GM18502 (cell line): ENCODE data around the gene NUP153.
A peak's percentile ranks its signal among the peaks of the same experiment; 100 is the strongest.
"Not testable (repeated sequence)": the region's sequence is repeated elsewhere in the genome, so short reads cannot be mapped to it uniquely, and the experiment has no call there.

Source experiments
- ATAC-seq: cut with Tn5 transposase; IDR thresholded peaks from one replicate; pipeline ENCODE4 v1.9.1; 2021; ENCODE audit warnings: mild to moderate bottlenecking; ENCODE audit not compliant: unreplicated experiment, poor library complexity

NUP153 gene

GRCh38 chr6:17714879-17715851, 8.4 kb upstream of the NUP153 start:
- ATAC-seq: peak; percentile 92

GRCh38 chr6:17714177-17714576, 7.5 kb upstream of the NUP153 start:
- no peak for ATAC-seq

DNA sequence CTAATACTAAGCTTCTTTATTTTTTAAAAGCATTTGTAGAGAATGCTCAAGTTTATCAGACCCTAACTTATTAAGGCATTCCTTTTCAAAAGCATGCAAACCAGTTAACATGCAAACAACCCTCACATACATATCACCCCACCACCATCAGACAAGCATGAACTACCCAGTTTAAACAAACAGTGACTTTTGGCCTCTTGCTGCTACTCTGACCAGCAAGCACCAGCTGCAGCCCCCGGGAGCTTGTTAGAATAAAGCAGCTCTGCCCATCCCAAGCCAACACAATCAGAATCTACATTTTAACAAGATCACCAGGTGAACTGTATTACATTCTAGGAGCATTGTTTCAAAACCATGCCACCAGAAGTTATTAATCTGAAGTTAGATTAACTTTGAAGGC, 5.9 kb upstream of the NUP153 start:
- no peak for ATAC-seq

DNA sequence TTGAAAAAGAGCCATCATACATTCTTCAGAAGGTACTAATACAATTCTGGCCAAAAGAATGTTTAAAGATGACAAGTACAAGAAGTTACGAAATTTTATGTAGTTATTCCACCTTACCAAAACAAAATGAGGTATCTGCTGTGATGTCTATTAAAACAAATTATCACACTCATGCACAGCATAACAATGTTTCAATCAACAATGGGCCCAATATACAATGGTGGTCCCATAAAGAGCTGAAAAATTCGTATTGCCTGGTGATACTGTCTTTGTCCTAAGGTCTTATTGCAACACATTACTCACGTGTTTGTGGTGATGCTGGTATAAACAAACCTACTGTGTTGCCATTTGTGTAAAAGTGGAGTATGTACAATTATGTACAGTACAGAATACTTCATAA, 3.6 kb upstream of the NUP153 start:
- no peak for ATAC-seq

- ATAC-seq: no peak
These were observed 2.8 kb upstream of the NUP153 start for GRCh38 chr6:17709476-17709875.

GRCh38 chr6:17708035-17708434, 1.3 kb upstream of the NUP153 start:
- ATAC-seq: not testable (repeated sequence)

GRCh38 chr6:17707371-17707651, 586 bp upstream of the NUP153 start:
- ATAC-seq: no peak

DNA sequence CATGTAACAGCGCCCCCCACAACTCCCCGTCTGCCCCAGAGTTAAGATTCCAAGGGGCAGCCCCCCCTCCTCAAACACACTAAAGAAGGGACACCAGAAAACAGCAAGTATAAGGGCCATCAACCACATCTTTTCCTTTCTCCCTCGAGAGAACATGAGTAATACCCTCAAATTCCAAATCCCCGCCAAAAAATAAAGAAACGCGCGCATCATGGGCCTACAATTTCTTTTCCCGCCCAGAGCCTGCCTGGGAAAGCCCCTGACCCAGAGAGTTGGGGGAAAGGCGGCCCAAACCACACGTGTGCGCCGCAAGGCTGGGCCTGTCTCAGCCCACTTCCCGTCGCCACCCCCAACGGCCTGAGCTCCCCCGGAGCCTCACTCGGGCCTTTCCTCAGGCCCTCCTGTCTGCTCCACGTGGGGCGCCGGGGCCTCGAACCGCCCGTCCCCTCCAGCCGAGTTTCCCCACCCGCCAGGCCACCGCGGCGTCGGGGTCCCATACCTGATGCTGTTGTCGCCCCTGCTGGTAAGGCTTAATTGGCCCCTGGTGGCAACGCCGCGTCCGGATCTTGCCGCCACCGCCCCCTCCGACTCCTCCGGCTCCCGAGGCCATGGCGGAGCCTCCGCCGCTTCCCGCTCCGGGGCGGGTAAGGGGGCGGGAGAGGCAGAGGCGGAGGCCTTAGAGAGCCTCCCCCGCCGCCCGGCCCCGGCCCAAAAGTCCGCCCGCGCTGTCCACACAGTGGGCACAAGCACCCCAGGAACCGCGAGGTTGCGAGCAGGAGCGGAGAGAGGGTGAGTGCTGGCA, 746 bp downstream of the NUP153 start:
- ATAC-seq: peak; percentile 63

- ATAC-seq: peak; percentile 0
These were observed 1.3 kb downstream of the NUP153 start for GRCh38 chr6:17705428-17705777.

DNA sequence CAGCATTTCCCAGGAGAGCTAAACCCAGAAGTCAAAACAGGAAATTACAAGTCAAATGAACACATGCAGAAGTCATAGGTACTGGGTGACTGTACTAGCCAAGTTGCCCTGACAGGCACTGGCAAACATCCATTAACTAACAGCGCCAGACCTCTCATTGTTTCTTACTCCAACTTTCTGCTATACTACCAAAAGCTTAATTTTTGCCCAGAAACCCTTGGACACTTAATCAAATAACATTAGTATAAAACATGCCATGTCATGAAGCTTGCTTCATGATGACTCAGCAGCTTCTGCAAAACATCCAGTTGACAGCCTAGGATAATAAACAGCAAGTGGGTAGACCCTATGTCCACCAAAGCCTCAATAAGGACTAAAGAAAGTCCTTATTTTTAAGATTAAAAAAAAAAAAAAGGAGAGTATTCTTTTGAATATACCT, 3.5 kb downstream of the NUP153 start:
- no peak for ATAC-seq

- ATAC-seq: no peak
These were observed 6.0 kb downstream of the NUP153 start for GRCh38 chr6:17700421-17701416.

- no peak for ATAC-seq
These were observed 14.7 kb downstream of the NUP153 start for GRCh38 chr6:17691925-17692538.

GRCh38 chr6:17688481-17688880, 18.2 kb downstream of the NUP153 start:
- no peak for ATAC-seq

- ATAC-seq: no peak
These were observed 19.6 kb downstream of the NUP153 start for GRCh38 chr6:17687136-17687535.

- no peak for ATAC-seq
These were observed 22.6 kb downstream of the NUP153 start for GRCh38 chr6:17684134-17684533.

DNA sequence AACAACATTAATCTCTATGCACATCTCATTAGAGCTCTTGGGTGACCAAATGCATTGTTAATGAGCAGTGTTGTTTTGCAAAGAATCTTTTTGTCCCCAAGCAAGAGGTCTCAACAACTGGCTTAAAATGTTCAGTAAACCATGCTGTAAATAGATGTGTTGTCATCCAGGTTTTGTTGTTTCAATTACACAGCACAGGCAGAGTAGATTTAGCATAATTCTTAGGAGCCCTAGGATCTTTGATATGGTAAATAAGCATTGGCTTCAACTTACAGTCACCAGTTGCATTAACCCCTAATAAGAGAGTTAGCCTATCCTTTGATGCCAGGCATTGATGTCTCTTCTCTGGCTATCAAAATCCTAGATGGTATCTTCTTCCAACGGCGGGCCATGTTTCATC, 23.3 kb downstream of the NUP153 start:
- ATAC-seq: no peak

GRCh38 chr6:17679726-17680125, 27.0 kb downstream of the NUP153 start:
- ATAC-seq: no peak

GRCh38 chr6:17677602-17678001, 29.1 kb downstream of the NUP153 start:
- ATAC-seq: no peak

DNA sequence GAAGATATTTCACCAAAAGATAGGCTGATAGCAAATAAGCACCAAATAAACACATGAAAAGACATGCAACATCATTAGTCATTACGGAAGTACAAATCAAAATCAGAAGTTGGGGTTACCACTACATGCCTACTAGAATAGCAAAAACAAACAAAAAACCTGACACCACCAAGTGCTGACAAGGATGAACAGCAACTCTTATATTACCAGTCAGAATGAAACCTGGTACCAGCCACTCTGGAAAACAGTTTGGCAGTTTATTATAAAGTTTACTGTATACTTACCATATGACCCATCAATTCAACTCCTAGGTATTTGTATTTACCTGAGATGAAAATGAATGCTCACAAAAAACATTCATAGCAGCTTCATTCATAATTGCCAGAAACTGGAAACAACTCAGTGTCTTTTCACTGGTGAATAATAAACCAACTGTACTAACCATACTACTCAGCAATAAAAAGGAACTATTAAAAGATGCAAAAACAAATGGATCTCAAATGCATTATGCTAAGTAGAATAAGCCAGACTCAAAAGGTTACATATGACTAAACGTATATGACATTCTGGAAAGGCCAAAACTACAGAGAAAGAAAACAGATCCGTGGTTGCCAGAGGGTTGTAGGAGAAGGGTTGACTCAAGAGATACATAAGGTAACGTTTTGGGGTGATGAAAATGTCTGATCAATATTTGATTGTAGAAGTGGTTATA, 33.0 kb downstream of the NUP153 start:
- no peak for ATAC-seq
